ENCODE measurements around the gene DGKI. TPM values are rescaled to one million over a fixed set of nuclear protein-coding genes. Genes with fewer than 3 reads are reported as not detected.

The DGKI gene
- total and polyA plus RNA-seq, 2 donors (not counting 1 experiment from before 2014, with no cell fraction given), result 0.74 to 2.1 TPM

DNA sequence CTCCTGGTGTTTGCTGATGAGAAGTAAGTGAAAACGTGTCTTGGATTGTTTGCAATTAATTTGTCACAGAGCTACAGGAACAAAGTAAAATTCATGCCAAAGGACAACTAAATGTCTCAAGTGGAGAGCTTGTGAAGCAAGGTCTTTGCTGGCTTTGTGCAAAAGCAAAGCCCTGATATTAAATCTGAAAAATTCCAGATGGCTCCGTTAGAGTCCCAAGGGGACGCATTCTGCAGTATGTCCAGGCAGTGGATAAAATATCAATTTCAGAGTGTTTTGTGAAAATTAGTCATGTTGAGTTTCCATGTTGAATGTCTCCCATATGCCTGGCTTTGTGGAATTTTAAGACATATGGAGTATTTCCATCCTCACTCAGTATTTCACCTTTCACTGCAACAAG is 400.7 kb downstream of the DGKI start:
- DNase-seq (ENCODE audit: low read depth in 2 of 2), result peak in 1 of 2 donors; percentile 34
- H3K9me3 ChIP-seq (ENCODE audit: control insufficient read depth, insufficient read depth, low read depth, low read length), result no peaks in the 10 kb centered on the region
- H3K36me3 ChIP-seq (ENCODE audit: control insufficient read depth, insufficient read depth, low read length), result no peaks in the 10 kb centered on the region
- H3K79me2 ChIP-seq (ENCODE audit: control insufficient read depth, insufficient read depth, low read length), result no peaks in the 10 kb centered on the region
- no peak overlapping the region for H2AFZ ChIP-seq (ENCODE audit: low read length)
- H3K4me2 ChIP-seq (ENCODE audit: extremely low read depth, insufficient read depth, low read length), result no peak overlapping the region
- H4K20me1 ChIP-seq (ENCODE audit: control insufficient read depth, extremely low read depth, insufficient read depth, low read length), result no peaks in the 10 kb centered on the region
- TF ChIP-seq EZH2 (IDR thresholded peaks at IDR 0.05; ENCODE audit: low read length, missing control alignments), result no peak
- TF ChIP-seq, protein P1, sequence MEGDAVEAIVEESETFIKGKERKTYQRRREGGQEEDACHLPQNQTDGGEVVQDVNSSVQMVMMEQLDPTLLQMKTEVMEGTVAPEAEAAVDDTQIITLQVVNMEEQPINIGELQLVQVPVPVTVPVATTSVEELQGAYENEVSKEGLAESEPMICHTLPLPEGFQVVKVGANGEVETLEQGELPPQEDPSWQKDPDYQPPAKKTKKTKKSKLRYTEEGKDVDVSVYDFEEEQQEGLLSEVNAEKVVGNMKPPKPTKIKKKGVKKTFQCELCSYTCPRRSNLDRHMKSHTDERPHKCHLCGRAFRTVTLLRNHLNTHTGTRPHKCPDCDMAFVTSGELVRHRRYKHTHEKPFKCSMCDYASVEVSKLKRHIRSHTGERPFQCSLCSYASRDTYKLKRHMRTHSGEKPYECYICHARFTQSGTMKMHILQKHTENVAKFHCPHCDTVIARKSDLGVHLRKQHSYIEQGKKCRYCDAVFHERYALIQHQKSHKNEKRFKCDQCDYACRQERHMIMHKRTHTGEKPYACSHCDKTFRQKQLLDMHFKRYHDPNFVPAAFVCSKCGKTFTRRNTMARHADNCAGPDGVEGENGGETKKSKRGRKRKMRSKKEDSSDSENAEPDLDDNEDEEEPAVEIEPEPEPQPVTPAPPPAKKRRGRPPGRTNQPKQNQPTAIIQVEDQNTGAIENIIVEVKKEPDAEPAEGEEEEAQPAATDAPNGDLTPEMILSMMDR (conservative IDR thresholded peaks at IDR 0.05 in 1 of 2, IDR thresholded peaks at IDR 0.05 in 1 of 2; ENCODE audit: low read depth in 1 of 2, low read length in 2 of 2), result no peak
- H3K4me3 ChIP-seq (replicated peaks in 1 of 4; ENCODE audit: control extremely low read depth in 1 of 4, insufficient read depth in 1 of 4, low read depth in 3 of 4, low read length in 4 of 4), result no peak overlapping the region
- no peak overlapping the region for H3K9ac ChIP-seq (ENCODE audit: insufficient read depth, low read length)
- peaks cover 2% of the 10 kb centered on the region for H3K4me1 ChIP-seq (ENCODE audit: control insufficient read depth, extremely low read depth, insufficient read depth, low read length)
- H3K27ac ChIP-seq (ENCODE audit: insufficient read depth, low read length), result no peak overlapping the region
- H3K27me3 ChIP-seq (ENCODE audit: control insufficient read depth, insufficient read depth, low read length), result no peaks in the 10 kb centered on the region

DNA sequence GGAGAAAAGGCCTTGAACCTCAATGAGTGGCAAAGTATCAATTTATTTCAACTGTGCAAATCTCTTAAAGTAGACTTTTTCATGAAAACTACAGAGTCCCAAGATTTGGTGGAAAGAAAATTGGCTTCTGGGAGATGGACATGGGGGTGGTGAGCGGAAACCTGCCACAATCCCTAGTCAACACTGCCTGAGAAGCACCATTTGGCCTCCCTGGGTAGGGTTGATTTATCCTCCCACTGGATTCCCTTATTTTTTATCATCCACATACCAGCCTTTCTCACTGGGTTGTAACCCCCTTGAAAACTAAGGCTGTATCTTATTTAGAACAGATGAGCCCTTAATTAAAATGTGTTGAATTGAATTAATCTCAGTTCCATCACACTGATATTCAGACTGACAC is 401.5 kb downstream of the DGKI start:
- no peak overlapping the region for H3K4me3 ChIP-seq (replicated peaks in 1 of 4; ENCODE audit: control extremely low read depth in 1 of 4, insufficient read depth in 1 of 4, low read depth in 3 of 4, low read length in 4 of 4)
- peaks cover 2% of the 10 kb centered on the region for H3K4me1 ChIP-seq (ENCODE audit: control insufficient read depth, extremely low read depth, insufficient read depth, low read length)
- H3K36me3 ChIP-seq (ENCODE audit: control insufficient read depth, insufficient read depth, low read length), result no peaks in the 10 kb centered on the region
- TF ChIP-seq, protein P1 (conservative IDR thresholded peaks at IDR 0.05 in 1 of 2, IDR thresholded peaks at IDR 0.05 in 1 of 2; ENCODE audit: low read depth in 1 of 2, low read length in 2 of 2), result no peak
- TF ChIP-seq EZH2 (IDR thresholded peaks at IDR 0.05; ENCODE audit: low read length, missing control alignments), result no peak
- H3K27me3 ChIP-seq (ENCODE audit: control insufficient read depth, insufficient read depth, low read length), result no peaks in the 10 kb centered on the region
- DNase-seq (ENCODE audit: low read depth in 2 of 2), result no peak
- H3K27ac ChIP-seq (ENCODE audit: insufficient read depth, low read length), result no peak overlapping the region
- no peak overlapping the region for H3K9ac ChIP-seq (ENCODE audit: insufficient read depth, low read length)
- no peaks in the 10 kb centered on the region for H4K20me1 ChIP-seq (ENCODE audit: control insufficient read depth, extremely low read depth, insufficient read depth, low read length)
- no peak overlapping the region for H3K4me2 ChIP-seq (ENCODE audit: extremely low read depth, insufficient read depth, low read length)
- no peaks in the 10 kb centered on the region for H3K79me2 ChIP-seq (ENCODE audit: control insufficient read depth, insufficient read depth, low read length)
- no peaks in the 10 kb centered on the region for H3K9me3 ChIP-seq (ENCODE audit: control insufficient read depth, insufficient read depth, low read depth, low read length)
- H2AFZ ChIP-seq (ENCODE audit: low read length), result no peak overlapping the region

DNA sequence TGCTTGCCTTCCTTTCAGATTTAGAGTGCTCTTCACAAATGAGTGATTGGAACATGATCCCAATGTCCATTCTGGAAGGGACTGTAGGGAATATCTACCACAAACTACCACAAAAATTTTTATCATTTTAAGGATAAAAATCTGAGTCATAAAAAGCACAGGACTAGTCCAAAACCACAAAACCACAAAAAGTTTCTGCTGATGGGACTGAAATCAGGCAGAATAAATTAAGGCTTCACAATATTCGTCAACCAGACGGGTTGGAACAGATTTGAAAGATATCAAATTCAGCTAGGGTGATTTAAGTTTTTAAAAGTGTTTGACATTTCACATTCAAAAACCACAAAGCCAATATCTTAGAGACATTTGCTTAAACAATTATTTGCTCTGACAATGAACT is 403.2 kb downstream of the DGKI start:
- TF ChIP-seq, protein P1 (conservative IDR thresholded peaks at IDR 0.05 in 1 of 2, IDR thresholded peaks at IDR 0.05 in 1 of 2; ENCODE audit: low read depth in 1 of 2, low read length in 2 of 2), result no peak
- Histone ChIP-seq H3K4me1 (ENCODE audit: control insufficient read depth, extremely low read depth, insufficient read depth, low read length) (peaks cover 2% of the 10 kb centered on the region), H4K20me1 (ENCODE audit: control insufficient read depth, extremely low read depth, insufficient read depth, low read length) (no peaks in the 10 kb centered on the region), H3K9me3 (ENCODE audit: control insufficient read depth, insufficient read depth, low read depth, low read length) (no peaks in the 10 kb centered on the region), H3K36me3 (ENCODE audit: control insufficient read depth, insufficient read depth, low read length) (no peaks in the 10 kb centered on the region), H2AFZ (ENCODE audit: low read length) (no peak overlapping the region), H3K27ac (ENCODE audit: insufficient read depth, low read length) (no peak overlapping the region), H3K79me2 (ENCODE audit: control insufficient read depth, insufficient read depth, low read length) (no peaks in the 10 kb centered on the region), H3K4me2 (ENCODE audit: extremely low read depth, insufficient read depth, low read length) (no peak overlapping the region), H3K27me3 (ENCODE audit: control insufficient read depth, insufficient read depth, low read length) (no peaks in the 10 kb centered on the region), H3K4me3 (replicated peaks in 1 of 4; ENCODE audit: control extremely low read depth in 1 of 4, insufficient read depth in 1 of 4, low read depth in 3 of 4, low read length in 4 of 4) (no peak overlapping the region), H3K9ac (ENCODE audit: insufficient read depth, low read length) (no peak overlapping the region)
- peak; percentile 85 to 95 for DNase-seq (ENCODE audit: low read depth in 2 of 2)
